ENCODE data around the gene MYO6.
"Not testable (repeated sequence)": the region's sequence is repeated elsewhere in the genome, so short reads cannot be mapped to it uniquely, and the experiment has no call there.

Gene MYO6

DNA sequence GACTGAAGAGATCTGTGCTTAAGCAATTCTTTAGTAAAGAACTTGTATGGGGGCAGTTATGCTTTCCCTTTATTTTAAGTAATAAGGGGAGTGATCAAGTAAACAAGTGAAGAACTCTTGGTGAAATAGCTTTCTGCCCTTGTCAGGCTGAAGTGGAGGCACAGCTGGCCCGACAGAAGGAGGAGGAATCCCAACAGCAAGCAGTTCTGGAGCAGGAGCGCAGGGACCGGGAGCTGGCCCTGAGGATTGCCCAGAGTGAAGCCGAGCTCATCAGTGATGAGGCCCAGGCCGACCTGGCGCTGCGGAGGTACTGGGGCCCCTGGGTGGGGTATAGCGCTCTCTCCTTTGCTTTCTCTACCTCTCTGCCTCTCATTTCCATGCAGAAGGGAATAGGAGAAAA lies 143.3 kb downstream of the MYO6 start:
- no peak for DNase-seq (ENCODE audit: low read depth, low spot score)
- no peaks in the 10 kb centered on the region for H3K27me3 ChIP-seq (ENCODE audit: insufficient read depth, insufficient read length)
- no peaks in the 10 kb centered on the region for H3K9me3 ChIP-seq (ENCODE audit: insufficient read depth, low read length)
- no peak for TF ChIP-seq SUZ12 (IDR thresholded peaks at IDR 0.05; ENCODE audit: extremely low read depth, insufficient read depth, insufficient read length)
- TF ChIP-seq YY1 (IDR thresholded peaks at IDR 0.05; ENCODE audit: insufficient read depth, insufficient read length) = no peak
- TF ChIP-seq ZNF274 (IDR thresholded peaks at IDR 0.05; ENCODE audit: low read depth, low read length) = no peak
- H3K4me3 ChIP-seq (ENCODE audit: insufficient read length, low read depth) = no peak overlapping the region
- H3K4me1 ChIP-seq (ENCODE audit: insufficient read depth, insufficient read length) = no peaks in the 10 kb centered on the region
- no peaks in the 10 kb centered on the region for H3K36me3 ChIP-seq (ENCODE audit: insufficient read depth, insufficient read length, low read length)
- no peak overlapping the region for H3K9ac ChIP-seq (ENCODE audit: insufficient read length, low read depth)

DNA sequence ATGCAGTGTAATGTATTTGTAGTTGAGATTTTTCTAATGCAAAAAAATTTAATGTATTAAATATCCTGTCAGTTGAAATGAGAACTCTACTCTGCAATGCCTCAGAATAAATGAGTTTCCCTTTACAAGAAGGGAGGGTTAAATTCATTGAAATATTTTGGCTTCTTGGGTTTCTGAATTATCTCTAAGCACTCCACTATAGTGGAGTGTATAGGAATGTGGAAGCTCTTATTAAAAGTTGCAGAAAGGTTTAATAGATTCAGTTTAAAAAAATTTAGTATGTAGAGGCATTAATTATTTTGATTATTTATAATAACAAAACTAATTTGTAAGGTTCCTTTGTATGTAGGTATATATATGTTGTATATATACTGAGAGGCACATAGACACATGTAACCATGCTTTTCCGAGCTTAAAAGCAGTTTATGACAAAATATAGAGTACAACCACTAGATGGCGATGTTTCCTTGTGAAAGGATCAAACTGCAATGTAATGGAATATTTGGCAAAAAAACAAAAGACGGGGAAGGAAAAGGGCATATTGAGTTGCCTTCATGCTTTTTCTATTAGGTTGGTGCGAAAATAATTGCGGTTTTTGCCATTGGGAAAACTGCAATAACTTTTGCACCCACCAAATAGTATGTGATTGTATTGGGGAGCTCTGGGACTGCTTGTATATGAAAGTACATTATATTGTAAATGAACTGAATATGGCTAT lies 144.2 kb downstream of the MYO6 start:
- H3K27me3 ChIP-seq (ENCODE audit: insufficient read depth, insufficient read length) = no peaks in the 10 kb centered on the region
- H3K9ac ChIP-seq (ENCODE audit: insufficient read length, low read depth) = no peak overlapping the region
- no peak overlapping the region for H3K4me3 ChIP-seq (ENCODE audit: insufficient read length, low read depth)
- peak; percentile 38 for DNase-seq (ENCODE audit: low read depth, low spot score)
- no peak for TF ChIP-seq ZNF274 (IDR thresholded peaks at IDR 0.05; ENCODE audit: low read depth, low read length)
- no peak for TF ChIP-seq YY1 (IDR thresholded peaks at IDR 0.05; ENCODE audit: insufficient read depth, insufficient read length)
- no peak for TF ChIP-seq SUZ12 (IDR thresholded peaks at IDR 0.05; ENCODE audit: extremely low read depth, insufficient read depth, insufficient read length)
- no peaks in the 10 kb centered on the region for H3K36me3 ChIP-seq (ENCODE audit: insufficient read depth, insufficient read length, low read length)
- H3K4me1 ChIP-seq (ENCODE audit: insufficient read depth, insufficient read length) = no peaks in the 10 kb centered on the region
- H3K9me3 ChIP-seq (ENCODE audit: insufficient read depth, low read length) = no peaks in the 10 kb centered on the region

DNA sequence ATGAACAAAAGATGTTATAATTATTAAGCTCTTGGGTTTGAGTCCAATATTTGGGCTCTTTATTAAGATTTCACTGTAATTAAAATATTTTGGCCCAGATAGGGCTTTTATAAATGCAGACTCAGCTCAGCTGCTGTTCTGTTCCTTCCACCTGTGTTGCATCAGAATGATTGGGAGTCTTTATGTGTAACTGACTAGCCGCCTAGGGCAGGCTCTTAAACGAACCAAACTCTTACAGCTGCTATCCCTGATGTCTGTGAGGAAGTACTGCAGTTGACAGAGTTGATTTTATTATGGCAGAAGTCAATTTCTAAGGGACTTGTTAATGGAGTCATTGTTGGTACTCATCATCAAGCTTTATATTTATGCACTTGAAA lies 144.7 kb downstream of the MYO6 start:
- Histone ChIP-seq H3K9ac (ENCODE audit: insufficient read length, low read depth) (no peak overlapping the region), H3K9me3 (ENCODE audit: insufficient read depth, low read length) (no peaks in the 10 kb centered on the region), H3K4me3 (ENCODE audit: insufficient read length, low read depth) (no peak overlapping the region), H3K27me3 (ENCODE audit: insufficient read depth, insufficient read length) (no peaks in the 10 kb centered on the region), H3K4me1 (ENCODE audit: insufficient read depth, insufficient read length) (no peaks in the 10 kb centered on the region), H3K36me3 (ENCODE audit: insufficient read depth, insufficient read length, low read length) (no peaks in the 10 kb centered on the region)
- TF ChIP-seq SUZ12 (IDR thresholded peaks at IDR 0.05; ENCODE audit: extremely low read depth, insufficient read depth, insufficient read length) (no peak), ZNF274 (IDR thresholded peaks at IDR 0.05; ENCODE audit: low read depth, low read length) (no peak), YY1 (IDR thresholded peaks at IDR 0.05; ENCODE audit: insufficient read depth, insufficient read length) (no peak)
- DNase-seq (ENCODE audit: low read depth, low spot score) = no peak

DNA sequence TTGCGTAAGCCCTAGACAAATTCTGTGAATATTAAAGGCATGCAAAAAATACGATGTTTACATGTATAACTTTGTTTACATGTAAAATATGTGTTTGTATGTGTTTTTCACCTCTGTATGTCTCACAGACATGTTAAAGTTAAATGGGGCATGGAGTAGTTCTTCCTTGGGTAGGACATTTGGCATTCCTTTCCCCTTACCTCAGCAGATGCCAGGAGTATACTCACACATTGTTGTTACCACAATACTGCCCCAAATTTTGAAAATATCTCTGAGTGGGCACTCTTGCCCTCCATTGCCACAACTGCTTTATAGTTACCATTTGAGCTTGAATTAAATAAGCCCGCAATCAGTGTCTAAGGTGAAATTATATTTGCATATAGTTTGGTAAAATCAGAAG lies 147.5 kb downstream of the MYO6 start:
- Histone ChIP-seq H3K36me3 (ENCODE audit: insufficient read depth, insufficient read length, low read length) (no peaks in the 10 kb centered on the region), H3K9ac (ENCODE audit: insufficient read length, low read depth) (no peak overlapping the region), H3K27me3 (ENCODE audit: insufficient read depth, insufficient read length) (no peaks in the 10 kb centered on the region), H3K9me3 (ENCODE audit: insufficient read depth, low read length) (no peaks in the 10 kb centered on the region), H3K4me1 (ENCODE audit: insufficient read depth, insufficient read length) (no peaks in the 10 kb centered on the region), H3K4me3 (ENCODE audit: insufficient read length, low read depth) (no peak overlapping the region)
- TF ChIP-seq ZNF274 (IDR thresholded peaks at IDR 0.05; ENCODE audit: low read depth, low read length) (no peak), YY1 (IDR thresholded peaks at IDR 0.05; ENCODE audit: insufficient read depth, insufficient read length) (no peak), SUZ12 (IDR thresholded peaks at IDR 0.05; ENCODE audit: extremely low read depth, insufficient read depth, insufficient read length) (no peak)
- DNase-seq (ENCODE audit: low read depth, low spot score) = no peak

DNA sequence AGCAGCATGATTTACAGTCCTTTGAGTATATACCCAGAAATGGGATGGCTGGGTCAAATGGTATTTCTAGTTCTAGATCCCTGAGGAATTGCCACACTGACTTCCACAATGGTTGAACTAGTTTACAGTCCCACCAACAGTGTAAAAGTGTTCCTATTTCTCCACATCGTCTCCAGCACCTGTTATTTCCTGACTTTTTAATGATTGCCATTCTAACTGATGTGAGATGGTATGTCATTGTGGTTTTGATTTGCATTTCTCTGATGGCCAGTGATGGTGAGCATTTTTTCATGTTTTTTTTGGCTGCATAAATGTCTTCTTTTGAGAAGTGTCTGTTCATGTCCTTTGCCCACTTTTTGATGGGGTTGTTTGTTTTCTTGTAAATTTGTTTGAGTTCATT lies 151.2 kb downstream of the MYO6 start:
- not testable (repeated sequence) for H3K27me3 ChIP-seq (ENCODE audit: insufficient read depth, insufficient read length); H3K9me3 ChIP-seq (ENCODE audit: insufficient read depth, low read length); H3K4me1 ChIP-seq (ENCODE audit: insufficient read depth, insufficient read length); H3K9ac ChIP-seq (ENCODE audit: insufficient read length, low read depth); H3K36me3 ChIP-seq (ENCODE audit: insufficient read depth, insufficient read length, low read length); DNase-seq (ENCODE audit: low read depth, low spot score); H3K4me3 ChIP-seq (ENCODE audit: insufficient read length, low read depth)

- not testable (repeated sequence) for H3K4me3 ChIP-seq (ENCODE audit: insufficient read length, low read depth); H3K36me3 ChIP-seq (ENCODE audit: insufficient read depth, insufficient read length, low read length); H3K4me1 ChIP-seq (ENCODE audit: insufficient read depth, insufficient read length); H3K9me3 ChIP-seq (ENCODE audit: insufficient read depth, low read length); DNase-seq (ENCODE audit: low read depth, low spot score); H3K9ac ChIP-seq (ENCODE audit: insufficient read length, low read depth); H3K27me3 ChIP-seq (ENCODE audit: insufficient read depth, insufficient read length)
Observed at GRCh38 chr6:75905129-75905528, 156.1 kb downstream of the MYO6 start.

DNA sequence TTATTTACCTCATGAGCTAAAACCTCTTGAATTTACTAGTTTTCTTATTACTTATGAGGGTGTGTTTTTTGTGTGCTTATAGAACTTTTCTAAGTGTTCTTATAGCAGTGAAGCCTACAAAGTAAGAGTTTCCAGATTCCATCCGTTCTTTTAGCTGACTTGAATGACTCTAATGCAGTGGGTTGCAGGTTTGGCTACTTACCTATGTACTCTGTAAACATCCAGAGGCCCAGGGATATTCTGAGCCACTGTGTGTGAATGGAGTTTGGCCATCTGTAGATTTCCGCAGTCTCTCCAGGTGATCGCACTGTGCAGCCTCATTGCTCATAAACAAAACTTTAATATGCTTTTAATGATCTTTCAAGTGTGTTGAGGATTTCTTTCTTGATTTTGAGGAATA lies 157.8 kb downstream of the MYO6 start:
- Histone ChIP-seq H3K9me3 (ENCODE audit: insufficient read depth, low read length) (no peaks in the 10 kb centered on the region; the same call in 1 of the 2 replicates), H3K9ac (ENCODE audit: insufficient read length, low read depth) (no peak overlapping the region), H3K36me3 (ENCODE audit: insufficient read depth, insufficient read length, low read length) (no peaks in the 10 kb centered on the region), H3K27me3 (ENCODE audit: insufficient read depth, insufficient read length) (no peaks in the 10 kb centered on the region), H3K4me1 (ENCODE audit: insufficient read depth, insufficient read length) (no peaks in the 10 kb centered on the region), H3K4me3 (ENCODE audit: insufficient read length, low read depth) (no peak overlapping the region)
- TF ChIP-seq SUZ12 (IDR thresholded peaks at IDR 0.05; ENCODE audit: extremely low read depth, insufficient read depth, insufficient read length) (no peak), ZNF274 (IDR thresholded peaks at IDR 0.05; ENCODE audit: low read depth, low read length) (no peak), YY1 (IDR thresholded peaks at IDR 0.05; ENCODE audit: insufficient read depth, insufficient read length) (no peak)
- DNase-seq (ENCODE audit: low read depth, low spot score) = no peak

GRCh38 chr6:75907444-75907843 lies 158.4 kb downstream of the MYO6 start:
- Histone ChIP-seq H3K4me1 (ENCODE audit: insufficient read depth, insufficient read length) (no peaks in the 10 kb centered on the region), H3K4me3 (ENCODE audit: insufficient read length, low read depth) (no peak overlapping the region), H3K9me3 (ENCODE audit: insufficient read depth, low read length) (no peaks in the 10 kb centered on the region; the same call in 1 of the 2 replicates), H3K36me3 (ENCODE audit: insufficient read depth, insufficient read length, low read length) (no peaks in the 10 kb centered on the region), H3K9ac (ENCODE audit: insufficient read length, low read depth) (no peak overlapping the region), H3K27me3 (ENCODE audit: insufficient read depth, insufficient read length) (no peaks in the 10 kb centered on the region)
- no peak for DNase-seq (ENCODE audit: low read depth, low spot score)
- TF ChIP-seq SUZ12 (IDR thresholded peaks at IDR 0.05; ENCODE audit: extremely low read depth, insufficient read depth, insufficient read length) (no peak), YY1 (IDR thresholded peaks at IDR 0.05; ENCODE audit: insufficient read depth, insufficient read length) (no peak), ZNF274 (IDR thresholded peaks at IDR 0.05; ENCODE audit: low read depth, low read length) (no peak)
